Vagina (tissue), 2 donors: ENCODE measurements around the gene TRIO. TPM values are rescaled to one million over a fixed set of nuclear protein-coding genes. Genes with fewer than 3 reads are reported as not detected.

Experiments used
- DNase-seq, 2 donors: peaks; one replicate each; pipeline ENCODE4 v3.0.0-alpha.2; 2017; ENCODE audit errors: extremely low spot score in 2 of 2
- H3K27ac ChIP-seq: fragments of 200-600 bp; sonication (generic); one replicate; pipeline ENCODE4 v1.5.1; 2019
- H3K27me3 ChIP-seq: fragments of 200-600 bp; sonication (generic); one replicate; pipeline ENCODE4 v1.5.1; 2019
- H3K36me3 ChIP-seq, 2 donors: fragments of 200-600 bp; sonication (generic); one replicate each; pipeline ENCODE4 v1.5.1; 2017 to 2019
- H3K4me1 ChIP-seq: fragments of 200-600 bp; sonication (generic); one replicate; pipeline ENCODE4 v1.5.1; 2019
- H3K4me3 ChIP-seq, 2 donors: fragments of 200-600 bp; sonication (generic); 1 replicate in 1 of 2; 2 replicates in 1 of 2; pipeline ENCODE4 v1.5.1; 2016 to 2019
- H3K9me3 ChIP-seq: fragments of 200-600 bp; sonication (generic); one replicate; pipeline ENCODE4 v1.5.1; 2019
- POLR2A ChIP-seq, 2 donors: fragments of 450-650 bp; IDR thresholded peaks; one replicate each; pipeline ENCODE4 v1.6.1; 2017; ENCODE audit warnings: antibody characterized with exemption in 2 of 2, mild to moderate bottlenecking in 2 of 2, moderate library complexity in 2 of 2
- POLR2AphosphoS5 ChIP-seq, 2 donors: sonication (generic); formaldehyde crosslinking; IDR thresholded peaks; one replicate each; pipeline ENCODE4 v1.9.0; 2017; ENCODE audit warnings: antibody characterized with exemption in 2 of 2, mild to moderate bottlenecking in 2 of 2, low read depth in 1 of 2; ENCODE audit not compliant: insufficient read depth in 1 of 2
- intact Hi-C: fragments of 100-400 bp; cut with DNase I; formaldehyde crosslinking; loops from one replicate; pipeline ENCODE4 v1.15.1; 2023
- total RNA-seq: library from RNA; depleted of rRNA; stranded (reverse); fragments of >200 nt; gene quantifications from one replicate; pipeline ENCODE4 v1.2.3, GENCODE V29; 2016
- TF ChIP-seq, protein P1 (sequence below), 3 experiments: fragments of 450-650 bp in 2 of 3; fragments of 200-600 bp in 1 of 3; sonication (generic) in 1 of 3; IDR thresholded peaks; one replicate each; pipeline ENCODE4 v1.5.1; 2017 to 2019; ENCODE audit warnings: antibody characterized with exemption in 3 of 3, mild to moderate bottlenecking in 2 of 3, moderate library complexity in 2 of 3

TRIO gene
- total RNA-seq, 1 donor from 2014 or later, result 142 TPM

DNA sequence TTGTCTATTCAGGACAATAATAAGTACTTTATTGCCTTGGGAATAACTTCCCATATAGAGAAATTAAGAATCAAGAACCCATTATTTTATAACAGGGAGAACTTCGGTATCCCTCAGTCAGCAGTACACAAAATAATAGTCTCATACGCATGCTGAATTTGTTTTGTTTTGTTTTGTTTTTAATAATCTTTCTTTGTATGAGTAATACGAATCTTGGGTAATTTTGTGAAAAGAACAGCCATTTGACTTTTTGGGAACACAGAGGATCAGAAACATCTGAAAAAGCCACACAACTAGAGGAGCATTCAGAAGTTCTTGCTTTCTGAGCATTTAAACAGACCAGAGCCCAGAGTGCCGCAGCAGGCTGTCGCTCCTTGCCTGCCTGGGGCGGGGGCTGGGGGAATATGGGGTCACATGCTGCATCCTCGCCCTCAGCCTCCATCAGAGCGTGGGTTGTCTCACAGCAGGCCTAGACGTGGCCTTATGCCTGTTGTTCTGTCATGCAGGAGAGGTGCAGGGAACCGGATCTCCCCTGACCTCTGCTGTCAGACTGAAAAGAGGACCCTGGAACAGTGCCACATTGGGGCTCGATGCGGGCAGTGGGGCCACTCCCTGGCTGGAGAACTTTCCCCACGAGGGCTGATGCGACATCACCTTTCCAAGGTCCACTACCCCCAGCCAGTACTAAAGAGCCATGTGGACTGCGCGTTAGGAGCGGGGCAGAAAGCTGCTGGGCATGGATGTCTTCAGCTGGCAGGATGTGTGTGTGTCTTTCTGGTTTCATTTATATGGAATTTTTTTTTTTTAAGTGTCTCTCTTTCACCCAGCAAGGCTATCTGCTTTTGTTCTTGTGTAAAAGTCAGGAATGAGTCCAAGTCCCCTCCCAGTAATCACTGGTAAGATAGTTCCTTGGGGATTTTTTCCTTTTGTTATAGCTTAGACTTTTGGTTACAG is 305.1 kb downstream of the TRIO start:
- H3K36me3 ChIP-seq, result no peaks in the 10 kb centered on the region
- intact Hi-C loops, result no loop called here
- H3K9me3 ChIP-seq, result no peaks in the 10 kb centered on the region
- TF ChIP-seq, protein P1, sequence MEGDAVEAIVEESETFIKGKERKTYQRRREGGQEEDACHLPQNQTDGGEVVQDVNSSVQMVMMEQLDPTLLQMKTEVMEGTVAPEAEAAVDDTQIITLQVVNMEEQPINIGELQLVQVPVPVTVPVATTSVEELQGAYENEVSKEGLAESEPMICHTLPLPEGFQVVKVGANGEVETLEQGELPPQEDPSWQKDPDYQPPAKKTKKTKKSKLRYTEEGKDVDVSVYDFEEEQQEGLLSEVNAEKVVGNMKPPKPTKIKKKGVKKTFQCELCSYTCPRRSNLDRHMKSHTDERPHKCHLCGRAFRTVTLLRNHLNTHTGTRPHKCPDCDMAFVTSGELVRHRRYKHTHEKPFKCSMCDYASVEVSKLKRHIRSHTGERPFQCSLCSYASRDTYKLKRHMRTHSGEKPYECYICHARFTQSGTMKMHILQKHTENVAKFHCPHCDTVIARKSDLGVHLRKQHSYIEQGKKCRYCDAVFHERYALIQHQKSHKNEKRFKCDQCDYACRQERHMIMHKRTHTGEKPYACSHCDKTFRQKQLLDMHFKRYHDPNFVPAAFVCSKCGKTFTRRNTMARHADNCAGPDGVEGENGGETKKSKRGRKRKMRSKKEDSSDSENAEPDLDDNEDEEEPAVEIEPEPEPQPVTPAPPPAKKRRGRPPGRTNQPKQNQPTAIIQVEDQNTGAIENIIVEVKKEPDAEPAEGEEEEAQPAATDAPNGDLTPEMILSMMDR (IDR thresholded peaks at IDR 0.05), result no peak
- peak in 1 of 2 donors; percentile 28 for TF ChIP-seq POLR2AphosphoS5 (IDR thresholded peaks at IDR 0.05; ENCODE audit: insufficient read depth in 1 of 2, low read depth in 1 of 2)
- no peaks in the 10 kb centered on the region for H3K27me3 ChIP-seq
- DNase-seq, result no peak
- H3K27ac ChIP-seq, result peak overlapping the region; percentile 79
- H3K4me1 ChIP-seq, result peaks cover 57% of the 10 kb centered on the region
- no peak overlapping the region for H3K4me3 ChIP-seq

DNA sequence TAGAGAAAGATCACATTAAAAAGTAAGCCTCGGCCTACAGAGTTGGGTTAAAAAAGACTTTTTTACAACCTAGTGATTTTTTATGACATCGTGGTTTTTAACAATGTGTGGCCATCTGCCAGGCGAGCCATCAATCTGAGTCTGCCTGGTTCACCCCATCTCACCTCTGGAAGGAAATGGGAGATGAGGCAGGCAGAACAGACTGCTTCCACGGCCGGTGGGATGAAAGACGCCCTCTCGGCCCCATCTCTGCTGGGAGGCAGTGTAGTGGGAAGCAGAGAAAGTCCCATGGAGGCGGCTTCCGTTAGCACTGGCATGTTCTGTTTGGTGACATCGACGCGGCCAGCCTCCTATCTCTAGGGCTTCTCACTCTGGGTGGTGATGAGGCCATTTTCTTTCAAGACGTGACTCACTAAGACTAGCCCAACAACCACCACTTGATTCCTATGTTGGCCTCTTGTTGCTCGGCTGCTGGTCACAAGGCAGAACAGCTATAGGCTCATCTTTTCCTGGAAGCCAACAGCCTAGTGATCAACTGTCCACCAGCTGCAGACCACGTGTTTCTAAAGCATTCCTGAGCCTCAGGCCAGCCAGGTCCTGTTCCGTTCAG is 306.0 kb downstream of the TRIO start:
- Histone ChIP-seq H3K4me3 (no peak overlapping the region), H3K9me3 (no peaks in the 10 kb centered on the region), H3K27me3 (no peaks in the 10 kb centered on the region), H3K36me3 (no peaks in the 10 kb centered on the region), H3K27ac (peak overlapping the region; percentile 79), H3K4me1 (peaks cover 66% of the 10 kb centered on the region)
- TF ChIP-seq, protein P1 (IDR thresholded peaks at IDR 0.05), result no peak
- TF ChIP-seq POLR2AphosphoS5 (IDR thresholded peaks at IDR 0.05; ENCODE audit: insufficient read depth in 1 of 2, low read depth in 1 of 2), result no peak
- no peak for TF ChIP-seq POLR2A (IDR thresholded peaks at IDR 0.05)
- no peak for DNase-seq
- intact Hi-C loops, result no loop called here

GRCh38 chr5:14450018-14450524 is 306.9 kb downstream of the TRIO start:
- intact Hi-C loops, result no loop called here
- H3K4me3 ChIP-seq, result no peak overlapping the region
- DNase-seq, result no peak
- H3K27me3 ChIP-seq, result no peaks in the 10 kb centered on the region
- peak overlapping the region; percentile 79 for H3K27ac ChIP-seq
- H3K4me1 ChIP-seq, result peaks cover 71% of the 10 kb centered on the region
- TF ChIP-seq POLR2A (IDR thresholded peaks at IDR 0.05) (no peak), POLR2AphosphoS5 (IDR thresholded peaks at IDR 0.05; ENCODE audit: insufficient read depth in 1 of 2, low read depth in 1 of 2) (peak in 1 of 2 donors; percentile 9)
- no peaks in the 10 kb centered on the region for H3K36me3 ChIP-seq
- H3K9me3 ChIP-seq, result no peaks in the 10 kb centered on the region

- intact Hi-C loops, result no loop called here
- Histone ChIP-seq H3K4me1 (peaks cover 65% of the 10 kb centered on the region), H3K36me3 (no peaks in the 10 kb centered on the region), H3K27me3 (no peaks in the 10 kb centered on the region), H3K27ac (peak overlapping the region; percentile 79), H3K9me3 (no peaks in the 10 kb centered on the region), H3K4me3 (no peak overlapping the region)
- TF ChIP-seq, protein P1 (IDR thresholded peaks at IDR 0.05), result no peak
- TF ChIP-seq POLR2A (IDR thresholded peaks at IDR 0.05) (no peak), POLR2AphosphoS5 (IDR thresholded peaks at IDR 0.05; ENCODE audit: insufficient read depth in 1 of 2, low read depth in 1 of 2) (no peak)
- no peak for DNase-seq
These were observed 307.6 kb downstream of the TRIO start for GRCh38 chr5:14450742-14451141.

DNA sequence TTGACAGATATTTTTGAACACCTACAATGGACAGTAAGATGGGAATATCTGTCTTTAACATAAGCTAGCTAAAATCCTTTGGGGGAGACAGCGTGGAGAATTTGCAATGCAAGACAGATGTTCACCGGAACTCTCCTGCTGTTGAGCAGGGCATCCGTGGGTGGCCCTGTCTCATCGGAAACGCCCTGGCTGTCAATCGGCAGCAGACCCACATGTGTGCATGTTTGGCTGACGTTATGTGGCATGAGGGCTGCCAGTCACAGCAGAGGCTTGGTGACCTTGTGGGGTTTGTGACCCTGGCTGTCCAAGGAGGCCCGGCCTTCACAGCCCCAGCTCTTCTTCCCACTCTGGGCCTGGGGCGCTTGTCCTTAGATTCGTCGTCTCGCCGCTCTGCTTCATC is 308.7 kb downstream of the TRIO start:
- Histone ChIP-seq H3K4me1 (peaks cover 54% of the 10 kb centered on the region), H3K4me3 (no peak overlapping the region)
- intact Hi-C loops, result no loop called here

More for the DNA sequence above, 308.7 kb downstream of the TRIO start:
- Histone ChIP-seq H3K27me3 (no peaks in the 10 kb centered on the region), H3K27ac (peak overlapping the region; percentile 57), H3K9me3 (no peaks in the 10 kb centered on the region), H3K36me3 (no peaks in the 10 kb centered on the region)
- DNase-seq, result no peak
- TF ChIP-seq POLR2A (IDR thresholded peaks at IDR 0.05), result no peak
- TF ChIP-seq POLR2AphosphoS5 (IDR thresholded peaks at IDR 0.05; ENCODE audit: insufficient read depth in 1 of 2, low read depth in 1 of 2), result no peak
- TF ChIP-seq, protein P1 (IDR thresholded peaks at IDR 0.05), result no peak
